Measurements from ENCODE around the gene RERE. TPM values are rescaled to one million over a fixed set of nuclear protein-coding genes. Genes with fewer than 3 reads are reported as not detected.

The RERE gene
- polyA plus RNA-seq, 2 donors: 14.0 to 24.4 TPM

DNA sequence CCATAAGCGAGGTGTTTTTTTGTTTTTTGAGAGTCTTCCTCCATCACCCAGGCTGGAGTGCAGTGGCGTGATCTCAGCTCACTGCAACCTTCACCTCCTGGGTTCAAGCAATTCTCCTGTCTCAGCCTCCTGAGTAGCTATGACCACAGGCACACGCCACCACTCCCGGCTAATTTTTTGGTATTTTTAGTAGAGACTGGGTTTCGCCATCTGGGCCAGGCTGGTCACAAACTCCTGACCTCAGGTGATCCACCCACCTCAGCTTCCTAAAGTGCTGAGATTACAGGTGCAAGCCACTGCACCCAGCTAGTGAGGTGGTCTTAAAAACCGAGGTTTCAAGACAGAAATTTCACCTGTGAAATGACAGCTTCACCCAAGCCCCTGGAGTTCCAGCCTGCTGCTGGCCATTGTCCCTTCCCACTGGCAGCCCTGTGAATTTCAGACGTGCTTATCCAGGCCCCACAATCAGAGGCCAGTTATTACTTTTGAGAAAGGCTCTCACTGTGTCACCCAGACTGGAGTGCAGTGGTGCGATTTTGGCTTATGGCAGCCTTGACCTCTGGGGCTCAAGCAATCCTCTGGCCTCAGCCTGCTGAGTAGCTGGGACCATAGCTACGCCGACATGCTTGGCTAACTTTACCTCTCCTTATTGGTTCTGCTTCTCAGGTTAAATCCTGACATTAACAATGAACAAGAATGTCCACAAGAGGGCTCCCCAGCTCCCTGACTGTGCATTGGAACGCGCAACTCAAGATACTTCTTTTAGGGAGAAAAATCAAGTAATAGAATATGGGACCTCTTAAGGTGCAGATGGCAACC is 41.7 kb upstream of the RERE start:
- Histone ChIP-seq H3K27me3 (ENCODE audit: control insufficient read depth in 1 of 2, insufficient read depth in 2 of 2, low read length in 2 of 2) (no peaks in the 10 kb centered on the region), H3K9me3 (ENCODE audit: control insufficient read depth in 2 of 2, insufficient read depth in 1 of 2, low read depth in 1 of 2, low read length in 1 of 2) (no peaks in the 10 kb centered on the region), H3K27ac (ENCODE audit: low read depth in 2 of 2, low read length in 1 of 2) (no peak overlapping the region), H3K4me3 (ENCODE audit: low read depth in 1 of 2, low read length in 2 of 2) (no peak overlapping the region), H3K36me3 (ENCODE audit: control insufficient read depth in 2 of 2, insufficient read depth in 2 of 2, low read length in 1 of 2) (peaks cover 26 to 52% of the 10 kb centered on the region in 2 donors), H3K4me1 (ENCODE audit: control insufficient read depth in 2 of 2, insufficient read depth in 2 of 2, low read length in 1 of 2) (peaks cover 2 to 5% of the 10 kb centered on the region in 2 donors)
- WGBS, 2 donors: 70 to 71% methylated on average over 12 of the region's 12 CpGs

DNA sequence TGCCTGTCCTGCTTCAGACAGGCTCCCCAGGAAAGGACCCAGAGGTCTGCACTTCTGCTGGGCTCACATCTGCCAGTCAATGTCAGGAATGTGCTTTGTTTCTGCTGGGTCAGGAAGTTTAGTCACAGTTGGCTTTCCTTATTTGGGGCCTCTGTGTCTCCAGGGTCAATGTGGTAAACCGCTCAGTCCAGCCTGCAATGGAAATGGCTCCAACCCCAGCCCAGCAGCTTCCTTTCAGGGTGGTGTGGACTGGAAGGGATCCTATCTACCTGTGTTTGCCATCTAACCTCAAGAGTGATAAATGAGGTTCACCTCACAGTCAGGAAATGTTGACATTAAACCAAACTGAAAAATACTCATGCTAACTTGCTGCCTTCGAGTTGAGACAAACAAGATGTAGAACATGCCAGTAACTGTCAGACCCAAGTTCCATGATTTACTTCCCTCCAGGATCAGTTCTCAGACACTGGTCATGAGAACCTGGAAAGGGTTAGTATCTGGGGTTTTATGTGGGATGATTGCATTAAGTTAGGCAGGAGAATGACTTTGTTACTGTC is 40.8 kb upstream of the RERE start:
- Histone ChIP-seq H3K27me3 (ENCODE audit: control insufficient read depth in 1 of 2, insufficient read depth in 2 of 2, low read length in 2 of 2) (no peaks in the 10 kb centered on the region), H3K9me3 (ENCODE audit: control insufficient read depth in 2 of 2, insufficient read depth in 1 of 2, low read depth in 1 of 2, low read length in 1 of 2) (no peaks in the 10 kb centered on the region), H3K27ac (ENCODE audit: low read depth in 2 of 2, low read length in 1 of 2) (no peak overlapping the region), H3K4me3 (ENCODE audit: low read depth in 1 of 2, low read length in 2 of 2) (no peak overlapping the region), H3K4me1 (ENCODE audit: control insufficient read depth in 2 of 2, insufficient read depth in 2 of 2, low read length in 1 of 2) (peaks cover 2 to 5% of the 10 kb centered on the region in 2 donors), H3K36me3 (ENCODE audit: control insufficient read depth in 2 of 2, insufficient read depth in 2 of 2, low read length in 1 of 2) (peaks cover 21 to 43% of the 10 kb centered on the region in 2 donors)
- 31 to 34% methylated on average over 2 of the region's 2 CpGs for WGBS, 2 donors

DNA sequence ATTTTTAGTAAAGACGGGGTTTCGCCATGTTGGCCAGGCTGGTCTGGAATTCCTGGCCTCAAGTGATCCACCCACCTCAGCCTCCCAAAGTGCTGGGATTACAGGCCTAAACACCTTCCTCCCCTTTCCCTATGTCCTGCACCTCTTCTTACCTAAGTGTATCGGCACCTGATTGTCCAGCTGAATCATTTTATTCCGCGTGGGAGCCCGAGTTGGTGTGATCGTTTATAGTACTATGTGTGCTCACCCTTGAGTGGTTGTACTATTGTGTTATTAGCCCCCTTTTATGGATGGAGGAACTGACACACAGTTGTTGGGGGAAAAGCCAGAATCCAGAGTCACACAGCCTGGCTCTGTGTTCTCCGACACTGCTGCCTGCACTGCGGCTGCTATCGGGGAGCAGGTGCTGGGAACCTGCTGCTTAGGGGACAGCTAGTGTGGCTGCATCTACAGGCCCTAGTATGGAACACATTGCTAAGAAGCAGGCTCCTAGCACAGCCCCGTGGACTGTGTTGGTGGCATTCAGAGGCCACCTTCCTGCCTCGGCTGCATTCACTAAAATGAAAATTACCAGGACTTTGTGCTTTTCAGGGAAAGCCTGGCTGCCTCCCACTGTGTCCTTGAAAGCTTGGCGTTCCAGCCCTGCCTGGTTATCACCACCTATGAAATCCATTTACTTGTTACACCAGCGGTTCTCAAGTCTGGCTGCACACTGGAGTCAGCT is 39.4 kb upstream of the RERE start:
- Histone ChIP-seq H3K4me1 (ENCODE audit: control insufficient read depth in 2 of 2, insufficient read depth in 2 of 2, low read length in 1 of 2) (peaks cover 0 to 5% of the 10 kb centered on the region in 2 donors), H3K4me3 (ENCODE audit: low read depth in 1 of 2, low read length in 2 of 2) (no peak overlapping the region), H3K9me3 (ENCODE audit: control insufficient read depth in 2 of 2, insufficient read depth in 1 of 2, low read depth in 1 of 2, low read length in 1 of 2) (no peaks in the 10 kb centered on the region), H3K27me3 (ENCODE audit: control insufficient read depth in 1 of 2, insufficient read depth in 2 of 2, low read length in 2 of 2) (no peaks in the 10 kb centered on the region), H3K36me3 (ENCODE audit: control insufficient read depth in 2 of 2, insufficient read depth in 2 of 2, low read length in 1 of 2) (peaks cover 9 to 31% of the 10 kb centered on the region in 2 donors), H3K27ac (ENCODE audit: low read depth in 2 of 2, low read length in 1 of 2) (no peak overlapping the region)
- 89 to 91% methylated on average over 14 of the region's 14 CpGs for WGBS, 2 donors

DNA sequence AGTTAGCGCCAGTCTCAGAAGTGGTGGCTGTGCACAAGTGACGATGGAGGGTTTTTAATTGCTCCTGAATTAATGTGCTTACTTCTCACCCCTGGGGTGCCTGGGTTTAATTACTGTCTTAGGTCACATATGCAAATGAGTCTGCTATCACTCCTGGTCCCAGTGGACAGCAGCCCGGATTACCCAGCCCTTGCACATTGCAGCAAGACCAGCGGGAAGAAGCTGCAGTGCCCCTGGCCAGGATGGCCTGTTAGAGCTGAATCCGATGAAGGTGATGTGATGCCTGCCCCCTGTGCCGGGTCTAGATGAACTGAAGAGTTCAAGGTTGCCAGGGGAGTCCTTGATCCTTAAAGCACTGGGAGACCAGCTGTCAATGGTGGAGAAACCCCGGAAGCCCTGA is 36.8 kb upstream of the RERE start:
- peaks cover 0 to 5% of the 10 kb centered on the region in 2 donors for H3K4me1 ChIP-seq (ENCODE audit: control insufficient read depth in 2 of 2, insufficient read depth in 2 of 2, low read length in 1 of 2)
- no peaks in the 10 kb centered on the region for H3K9me3 ChIP-seq (ENCODE audit: control insufficient read depth in 2 of 2, insufficient read depth in 1 of 2, low read depth in 1 of 2, low read length in 1 of 2)
- no peak overlapping the region for H3K27ac ChIP-seq (ENCODE audit: low read depth in 2 of 2, low read length in 1 of 2)
- H3K36me3 ChIP-seq (ENCODE audit: control insufficient read depth in 2 of 2, insufficient read depth in 2 of 2, low read length in 1 of 2): peaks cover 0 to 14% of the 10 kb centered on the region in 2 donors
- H3K27me3 ChIP-seq (ENCODE audit: control insufficient read depth in 1 of 2, insufficient read depth in 2 of 2, low read length in 2 of 2): no peaks in the 10 kb centered on the region
- no peak overlapping the region for H3K4me3 ChIP-seq (ENCODE audit: low read depth in 1 of 2, low read length in 2 of 2)
- 90 to 92% methylated on average over 7 of the region's 7 CpGs for WGBS, 2 donors

DNA sequence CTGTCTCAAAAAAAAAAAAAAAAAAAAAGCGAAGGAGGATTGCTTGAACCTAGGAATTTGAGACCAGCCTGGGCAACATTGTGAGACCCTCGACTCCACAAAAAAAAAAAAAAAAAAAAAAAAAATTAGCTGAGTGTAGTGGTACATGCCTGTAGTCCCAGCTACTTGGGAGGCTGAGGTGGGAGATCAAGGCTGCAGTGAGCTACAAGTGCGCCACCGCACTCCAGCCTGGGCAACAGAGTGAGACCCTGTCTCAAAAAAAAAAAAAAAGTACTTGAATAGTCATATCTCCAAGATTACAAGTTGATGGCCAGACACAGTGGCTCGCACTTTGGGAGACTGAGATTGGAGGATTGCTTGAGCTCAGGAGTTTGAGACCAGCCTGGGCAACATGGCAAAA is 33.6 kb upstream of the RERE start:
- no peak overlapping the region for H3K4me3 ChIP-seq (ENCODE audit: low read depth in 1 of 2, low read length in 2 of 2)
- H3K36me3 ChIP-seq (ENCODE audit: control insufficient read depth in 2 of 2, insufficient read depth in 2 of 2, low read length in 1 of 2): no peaks in the 10 kb centered on the region
- H3K9me3 ChIP-seq (ENCODE audit: control insufficient read depth in 2 of 2, insufficient read depth in 1 of 2, low read depth in 1 of 2, low read length in 1 of 2): no peaks in the 10 kb centered on the region
- 95% methylated on average over 5 of the region's 5 CpGs for WGBS, 2 donors
- peaks cover 2 to 9% of the 10 kb centered on the region in 2 donors for H3K4me1 ChIP-seq (ENCODE audit: control insufficient read depth in 2 of 2, insufficient read depth in 2 of 2, low read length in 1 of 2)
- H3K27ac ChIP-seq (ENCODE audit: low read depth in 2 of 2, low read length in 1 of 2): no peak overlapping the region
- no peaks in the 10 kb centered on the region for H3K27me3 ChIP-seq (ENCODE audit: control insufficient read depth in 1 of 2, insufficient read depth in 2 of 2, low read length in 2 of 2)

DNA sequence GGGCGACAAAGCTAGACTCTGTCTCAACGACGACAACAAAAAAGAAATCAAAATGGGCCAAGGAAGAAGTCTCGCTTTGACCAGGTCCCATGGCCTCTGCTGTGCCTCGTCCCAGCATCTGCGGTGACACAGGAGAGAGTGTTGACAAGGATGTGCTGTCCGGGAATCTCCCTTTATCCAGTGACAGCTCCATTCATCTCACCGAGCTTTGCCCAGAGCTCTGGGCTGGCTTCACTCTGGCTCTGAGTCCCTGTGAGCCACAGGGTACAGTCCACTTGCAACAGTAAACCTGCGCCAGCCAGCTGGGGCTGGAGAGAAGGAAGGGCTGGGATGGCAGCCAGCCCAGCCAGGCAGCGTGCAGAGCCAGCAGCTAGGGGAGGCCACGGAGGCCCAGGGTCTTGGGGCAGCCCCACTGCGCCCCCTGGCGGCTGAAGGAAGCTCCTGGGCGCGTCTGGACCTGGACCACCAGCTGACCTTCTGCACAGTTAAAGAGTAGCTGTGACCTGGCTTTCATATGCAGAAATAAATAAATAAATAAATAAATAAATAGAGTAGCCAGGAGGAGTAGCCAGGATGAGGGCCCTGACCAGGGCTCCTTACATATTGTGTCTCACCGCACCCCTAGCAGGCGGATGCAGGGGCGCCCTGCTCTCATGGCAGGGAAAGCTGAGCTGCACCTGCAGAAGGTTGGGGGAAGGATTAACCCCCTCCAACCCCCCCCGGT is 31.4 kb upstream of the RERE start:
- Histone ChIP-seq H3K27ac (ENCODE audit: low read depth in 2 of 2, low read length in 1 of 2) (peak overlapping the region in 1 of 2 donors; percentile 68), H3K4me1 (ENCODE audit: control insufficient read depth in 2 of 2, insufficient read depth in 2 of 2, low read length in 1 of 2) (peaks cover 2 to 4% of the 10 kb centered on the region in 2 donors), H3K4me3 (ENCODE audit: low read depth in 1 of 2, low read length in 2 of 2) (no peak overlapping the region), H3K36me3 (ENCODE audit: control insufficient read depth in 2 of 2, insufficient read depth in 2 of 2, low read length in 1 of 2) (no peaks in the 10 kb centered on the region), H3K27me3 (ENCODE audit: control insufficient read depth in 1 of 2, insufficient read depth in 2 of 2, low read length in 2 of 2) (no peaks in the 10 kb centered on the region), H3K9me3 (ENCODE audit: control insufficient read depth in 2 of 2, insufficient read depth in 1 of 2, low read depth in 1 of 2, low read length in 1 of 2) (no peaks in the 10 kb centered on the region)
- WGBS, 2 donors: 38 to 39% methylated on average over 19 of the region's 19 CpGs

DNA sequence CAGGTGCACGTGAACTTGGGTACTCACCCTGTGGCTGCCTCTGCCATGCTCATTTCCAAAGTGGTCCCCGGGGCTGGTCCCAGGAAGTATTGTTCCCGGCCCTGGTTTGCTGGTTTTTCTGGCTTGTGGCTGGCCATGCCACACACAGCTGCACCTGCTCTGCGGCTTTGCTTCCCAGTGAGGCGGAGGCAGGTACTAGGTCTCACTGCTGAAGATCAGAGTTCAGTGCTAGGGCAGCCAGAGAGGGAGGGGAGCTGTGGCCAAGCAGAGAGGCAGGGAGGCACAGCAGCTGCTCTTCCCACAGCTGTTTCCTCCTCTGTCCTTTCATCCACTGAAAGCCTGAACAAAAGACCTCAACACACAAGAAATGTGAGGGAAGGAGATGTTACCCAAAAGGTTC is 30.6 kb upstream of the RERE start:
- H3K27ac ChIP-seq (ENCODE audit: low read depth in 2 of 2, low read length in 1 of 2): peak overlapping the region in 1 of 2 donors; percentile 52
- H3K4me3 ChIP-seq (ENCODE audit: low read depth in 1 of 2, low read length in 2 of 2): no peak overlapping the region
- no peaks in the 10 kb centered on the region for H3K36me3 ChIP-seq (ENCODE audit: control insufficient read depth in 2 of 2, insufficient read depth in 2 of 2, low read length in 1 of 2)
- H3K9me3 ChIP-seq (ENCODE audit: control insufficient read depth in 2 of 2, insufficient read depth in 1 of 2, low read depth in 1 of 2, low read length in 1 of 2): no peaks in the 10 kb centered on the region
- peaks cover 2 to 4% of the 10 kb centered on the region in 2 donors for H3K4me1 ChIP-seq (ENCODE audit: control insufficient read depth in 2 of 2, insufficient read depth in 2 of 2, low read length in 1 of 2)
- H3K27me3 ChIP-seq (ENCODE audit: control insufficient read depth in 1 of 2, insufficient read depth in 2 of 2, low read length in 2 of 2): no peaks in the 10 kb centered on the region
- WGBS, 2 donors: 48% methylated on average over 5 of the region's 5 CpGs

DNA sequence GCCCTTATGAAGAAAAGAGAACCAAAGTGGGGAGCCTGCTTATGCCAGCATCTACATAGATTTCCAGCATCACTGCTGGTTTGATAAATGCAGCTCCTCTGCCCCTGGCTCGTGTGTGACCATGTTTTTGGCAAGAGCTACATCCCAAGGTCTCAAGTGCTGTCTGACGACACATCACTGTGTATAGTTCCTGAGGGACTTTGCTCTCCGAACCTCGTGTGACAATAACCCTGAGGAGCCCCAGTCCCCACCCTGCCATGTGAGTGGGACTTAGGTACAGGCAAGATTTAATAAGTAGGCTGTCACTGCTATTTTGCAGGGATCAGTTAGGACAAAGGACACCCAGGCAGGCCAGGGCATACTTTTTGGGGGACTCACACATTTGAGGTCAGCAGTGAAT is 28.8 kb upstream of the RERE start:
- H3K27me3 ChIP-seq (ENCODE audit: control insufficient read depth in 1 of 2, insufficient read depth in 2 of 2, low read length in 2 of 2): no peaks in the 10 kb centered on the region
- H3K4me3 ChIP-seq (ENCODE audit: low read depth in 1 of 2, low read length in 2 of 2): no peak overlapping the region
- H3K9me3 ChIP-seq (ENCODE audit: control insufficient read depth in 2 of 2, insufficient read depth in 1 of 2, low read depth in 1 of 2, low read length in 1 of 2): no peaks in the 10 kb centered on the region
- WGBS, 2 donors: 75% methylated on average over 4 of the region's 4 CpGs
- H3K4me1 ChIP-seq (ENCODE audit: control insufficient read depth in 2 of 2, insufficient read depth in 2 of 2, low read length in 1 of 2): peaks cover 2 to 4% of the 10 kb centered on the region in 2 donors
- no peaks in the 10 kb centered on the region for H3K36me3 ChIP-seq (ENCODE audit: control insufficient read depth in 2 of 2, insufficient read depth in 2 of 2, low read length in 1 of 2)
- H3K27ac ChIP-seq (ENCODE audit: low read depth in 2 of 2, low read length in 1 of 2): no peak overlapping the region
